ENCODE measurements around the gene IFI27L1. TPM values are rescaled to one million over a fixed set of nuclear protein-coding genes. Genes with fewer than 3 reads are reported as not detected.

IFI27L1 gene
- polyA plus RNA-seq, 2 donors: 11.2 to 29.8 TPM

DNA sequence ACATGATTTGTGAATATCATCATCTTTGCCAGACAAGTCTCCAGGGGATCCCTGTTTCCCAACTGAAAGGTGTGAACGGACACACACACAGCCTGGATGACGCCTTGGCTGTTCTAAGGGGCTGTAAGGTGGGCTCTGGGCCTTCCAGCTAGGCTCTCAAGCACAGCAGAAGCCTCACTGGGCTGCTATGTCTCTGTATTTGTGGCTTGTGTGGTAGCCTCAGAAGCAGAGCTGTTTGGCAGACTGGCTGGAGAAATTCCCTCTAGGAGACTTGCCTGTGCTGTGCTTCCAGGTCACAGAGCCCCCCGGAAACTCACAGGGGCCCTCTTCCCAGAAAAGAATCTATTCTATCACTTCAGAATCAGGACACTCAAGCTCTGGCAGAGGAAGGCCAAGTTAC, 33.5 kb upstream of the IFI27L1 start:
- H3K27ac ChIP-seq (ENCODE audit: low read depth in 2 of 2, low read length in 1 of 2): no peak overlapping the region
- H3K9me3 ChIP-seq (ENCODE audit: control insufficient read depth in 2 of 2, insufficient read depth in 1 of 2, low read depth in 1 of 2, low read length in 1 of 2): no peaks in the 10 kb centered on the region
- H3K27me3 ChIP-seq (ENCODE audit: control insufficient read depth in 1 of 2, insufficient read depth in 2 of 2, low read length in 2 of 2): no peaks in the 10 kb centered on the region
- peaks cover 23 to 57% of the 10 kb centered on the region in 2 donors for H3K36me3 ChIP-seq (ENCODE audit: control insufficient read depth in 2 of 2, insufficient read depth in 2 of 2, low read length in 1 of 2)
- no peak overlapping the region for H3K4me3 ChIP-seq (ENCODE audit: low read depth in 1 of 2, low read length in 2 of 2)
- peaks cover 0 to 3% of the 10 kb centered on the region in 2 donors for H3K4me1 ChIP-seq (ENCODE audit: control insufficient read depth in 2 of 2, insufficient read depth in 2 of 2, low read length in 1 of 2)
- 90 to 93% methylated on average over 3 of the region's 3 CpGs for WGBS, 2 donors

DNA sequence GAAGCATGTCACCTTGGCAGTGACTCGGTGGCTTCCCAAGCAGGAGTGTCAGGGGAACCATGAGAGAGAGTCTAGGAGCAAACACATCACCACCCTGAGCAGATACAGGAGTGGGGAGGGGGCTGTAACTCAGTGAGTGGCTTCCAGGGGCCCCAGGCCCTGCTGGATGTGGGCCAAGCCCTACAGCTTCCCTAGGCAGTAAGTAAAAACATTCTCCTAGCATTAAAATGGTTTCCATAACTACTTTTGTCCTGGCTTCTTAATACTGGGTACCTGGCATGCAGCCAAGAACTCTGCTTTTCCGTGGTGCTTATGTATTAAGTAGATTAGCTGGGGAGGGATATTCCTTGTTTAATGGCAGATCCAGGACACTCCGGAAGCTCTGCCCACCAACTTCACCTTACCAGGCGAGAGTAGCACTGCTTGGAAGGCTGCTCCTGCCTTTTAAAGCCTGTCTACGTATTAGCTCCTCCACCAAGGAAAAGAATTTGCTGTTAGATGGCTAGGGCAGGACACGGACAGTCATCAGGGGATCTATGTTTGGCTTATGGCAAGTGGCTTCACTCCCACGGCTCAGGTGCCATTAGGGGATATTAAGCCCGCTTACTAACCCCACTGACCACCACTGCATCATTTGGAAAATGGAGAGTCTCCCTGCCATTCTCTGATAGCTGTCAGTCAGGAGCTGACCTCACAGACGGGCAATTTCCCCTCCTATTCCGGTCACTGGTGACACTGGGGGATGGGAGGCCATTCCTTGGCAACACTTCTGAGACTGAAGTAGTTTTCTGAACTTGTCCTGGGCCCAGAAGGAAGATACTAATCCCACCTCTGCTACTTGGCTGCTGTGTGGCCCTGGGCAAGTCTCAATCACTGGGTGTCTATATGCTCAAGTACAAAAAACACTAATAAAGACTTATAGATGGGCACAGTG, 32.2 kb upstream of the IFI27L1 start:
- no peak overlapping the region for H3K4me3 ChIP-seq (ENCODE audit: low read depth in 1 of 2, low read length in 2 of 2)
- peaks cover 32 to 56% of the 10 kb centered on the region in 2 donors for H3K36me3 ChIP-seq (ENCODE audit: control insufficient read depth in 2 of 2, insufficient read depth in 2 of 2, low read length in 1 of 2)
- no peak overlapping the region for H3K27ac ChIP-seq (ENCODE audit: low read depth in 2 of 2, low read length in 1 of 2)
- no peaks in the 10 kb centered on the region for H3K4me1 ChIP-seq (ENCODE audit: control insufficient read depth in 2 of 2, insufficient read depth in 2 of 2, low read length in 1 of 2)
- no peaks in the 10 kb centered on the region for H3K9me3 ChIP-seq (ENCODE audit: control insufficient read depth in 2 of 2, insufficient read depth in 1 of 2, low read depth in 1 of 2, low read length in 1 of 2)
- H3K27me3 ChIP-seq (ENCODE audit: control insufficient read depth in 1 of 2, insufficient read depth in 2 of 2, low read length in 2 of 2): no peaks in the 10 kb centered on the region
- WGBS, 2 donors: 74 to 80% methylated on average over 10 of the region's 10 CpGs

DNA sequence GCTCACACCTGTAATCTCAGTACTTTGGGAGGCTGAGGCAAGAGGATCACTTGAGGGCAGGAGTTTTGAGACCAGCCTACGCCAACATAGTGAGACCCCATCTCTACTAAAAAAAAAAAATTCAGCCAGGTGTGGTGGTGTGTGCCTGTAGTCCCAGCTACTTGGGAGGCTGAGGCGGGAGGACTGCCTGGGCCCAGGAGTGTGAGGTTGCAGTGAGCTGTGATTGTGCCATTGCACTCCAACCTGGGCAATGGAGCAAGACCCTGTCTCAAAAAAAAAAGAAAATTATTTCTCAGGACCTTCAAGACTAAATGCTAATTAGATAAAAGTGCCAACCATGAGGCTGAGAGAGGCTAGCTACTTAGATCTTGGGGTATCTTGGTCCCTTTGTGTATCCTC, 31.5 kb upstream of the IFI27L1 start:
- Histone ChIP-seq H3K4me1 (ENCODE audit: control insufficient read depth in 2 of 2, insufficient read depth in 2 of 2, low read length in 1 of 2) (no peaks in the 10 kb centered on the region), H3K36me3 (ENCODE audit: control insufficient read depth in 2 of 2, insufficient read depth in 2 of 2, low read length in 1 of 2) (peaks cover 39 to 55% of the 10 kb centered on the region in 2 donors), H3K27me3 (ENCODE audit: control insufficient read depth in 1 of 2, insufficient read depth in 2 of 2, low read length in 2 of 2) (no peaks in the 10 kb centered on the region), H3K27ac (ENCODE audit: low read depth in 2 of 2, low read length in 1 of 2) (no peak overlapping the region), H3K9me3 (ENCODE audit: control insufficient read depth in 2 of 2, insufficient read depth in 1 of 2, low read depth in 1 of 2, low read length in 1 of 2) (no peaks in the 10 kb centered on the region), H3K4me3 (ENCODE audit: low read depth in 1 of 2, low read length in 2 of 2) (no peak overlapping the region)
- WGBS, 2 donors: 84 to 90% methylated on average over 2 of the region's 2 CpGs

DNA sequence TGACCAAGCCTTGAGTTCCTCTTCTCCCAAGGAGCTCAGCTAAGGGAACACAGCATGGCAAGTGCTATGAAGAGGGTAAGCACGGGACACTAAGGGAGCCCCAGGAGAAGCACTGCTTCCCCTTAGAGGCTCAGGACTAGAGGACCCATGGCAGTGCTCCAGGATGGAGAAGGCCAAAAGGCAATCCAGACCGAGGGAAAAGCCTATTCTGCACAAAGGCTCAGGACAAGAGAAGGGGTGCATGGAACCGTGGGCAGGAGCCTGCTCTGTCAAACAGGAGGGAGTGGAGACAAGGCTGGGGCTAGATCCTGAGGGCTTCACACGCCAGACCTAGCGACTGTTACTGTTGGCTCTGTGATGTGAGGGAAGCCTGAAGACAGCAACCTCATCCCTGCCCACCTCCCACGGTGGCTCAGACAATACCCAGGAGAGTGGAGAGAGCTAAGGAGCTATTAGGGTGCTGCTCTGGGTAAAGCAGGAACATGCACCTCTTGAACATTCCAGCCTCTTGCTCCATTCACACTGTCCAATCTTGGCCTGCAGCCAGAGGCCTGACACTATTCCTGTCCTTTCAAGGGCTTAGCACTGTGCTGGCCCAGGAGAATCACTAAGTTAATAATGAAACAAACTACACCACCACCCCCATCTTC, 30.8 kb upstream of the IFI27L1 start:
- H3K4me1 ChIP-seq (ENCODE audit: control insufficient read depth in 2 of 2, insufficient read depth in 2 of 2, low read length in 1 of 2): no peaks in the 10 kb centered on the region
- H3K9me3 ChIP-seq (ENCODE audit: control insufficient read depth in 2 of 2, insufficient read depth in 1 of 2, low read depth in 1 of 2, low read length in 1 of 2): no peaks in the 10 kb centered on the region
- peaks cover 39 to 60% of the 10 kb centered on the region in 2 donors for H3K36me3 ChIP-seq (ENCODE audit: control insufficient read depth in 2 of 2, insufficient read depth in 2 of 2, low read length in 1 of 2)
- WGBS, 2 donors: 88 to 89% methylated on average over 6 of the region's 6 CpGs
- H3K27me3 ChIP-seq (ENCODE audit: control insufficient read depth in 1 of 2, insufficient read depth in 2 of 2, low read length in 2 of 2): no peaks in the 10 kb centered on the region
- H3K4me3 ChIP-seq (ENCODE audit: low read depth in 1 of 2, low read length in 2 of 2): no peak overlapping the region
- no peak overlapping the region for H3K27ac ChIP-seq (ENCODE audit: low read depth in 2 of 2, low read length in 1 of 2)

DNA sequence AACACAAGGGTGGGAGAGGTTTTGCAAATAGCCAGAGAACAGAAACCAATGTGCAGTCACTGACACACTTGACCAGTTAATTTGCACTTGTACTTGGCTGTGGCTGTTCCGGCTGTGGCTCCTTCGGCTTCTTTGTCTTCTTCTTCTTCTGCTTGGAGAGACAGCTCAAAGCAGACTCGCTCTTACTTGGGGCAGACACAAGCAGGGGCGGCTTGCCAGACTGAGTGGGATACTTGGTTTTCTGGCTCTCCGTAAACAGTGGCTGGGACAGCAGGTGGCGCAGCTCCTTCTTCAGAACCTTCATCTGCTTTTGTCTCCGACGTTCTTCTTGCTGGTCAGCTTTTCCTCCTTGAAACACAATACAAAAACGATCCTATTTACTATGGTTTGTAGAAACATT, 30.0 kb upstream of the IFI27L1 start:
- no peaks in the 10 kb centered on the region for H3K27me3 ChIP-seq (ENCODE audit: control insufficient read depth in 1 of 2, insufficient read depth in 2 of 2, low read length in 2 of 2)
- no peak overlapping the region for H3K27ac ChIP-seq (ENCODE audit: low read depth in 2 of 2, low read length in 1 of 2)
- H3K4me1 ChIP-seq (ENCODE audit: control insufficient read depth in 2 of 2, insufficient read depth in 2 of 2, low read length in 1 of 2): no peaks in the 10 kb centered on the region
- H3K4me3 ChIP-seq (ENCODE audit: low read depth in 1 of 2, low read length in 2 of 2): no peak overlapping the region
- H3K36me3 ChIP-seq (ENCODE audit: control insufficient read depth in 2 of 2, insufficient read depth in 2 of 2, low read length in 1 of 2): peaks cover 40 to 55% of the 10 kb centered on the region in 2 donors
- whole genome bisulfite sequencing, 2 donors: 53 to 57% methylated on average over 9 of the region's 9 CpGs
- H3K9me3 ChIP-seq (ENCODE audit: control insufficient read depth in 2 of 2, insufficient read depth in 1 of 2, low read depth in 1 of 2, low read length in 1 of 2): no peaks in the 10 kb centered on the region

DNA sequence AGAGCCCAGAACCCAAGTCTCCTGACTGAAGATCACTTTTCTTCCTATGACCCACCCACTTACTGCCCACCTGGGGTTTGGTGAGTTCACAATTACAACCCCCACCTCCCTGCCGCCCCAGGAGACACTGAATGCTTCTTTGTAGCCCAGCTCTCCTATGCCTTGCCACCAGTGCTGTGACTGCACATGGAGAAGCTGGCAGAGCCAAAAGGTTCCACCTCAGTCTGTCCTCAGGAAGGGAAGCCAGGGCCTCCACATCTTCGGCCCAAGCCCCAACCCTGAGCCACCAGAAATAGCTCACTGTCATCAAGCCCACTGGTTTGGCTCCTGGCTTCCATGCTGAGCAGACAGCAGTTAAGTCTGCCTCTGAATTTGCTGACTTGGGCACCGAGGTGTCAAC, 29.3 kb upstream of the IFI27L1 start:
- Histone ChIP-seq H3K27ac (ENCODE audit: low read depth in 2 of 2, low read length in 1 of 2) (no peak overlapping the region), H3K36me3 (ENCODE audit: control insufficient read depth in 2 of 2, insufficient read depth in 2 of 2, low read length in 1 of 2) (peaks cover 41 to 56% of the 10 kb centered on the region in 2 donors), H3K4me1 (ENCODE audit: control insufficient read depth in 2 of 2, insufficient read depth in 2 of 2, low read length in 1 of 2) (no peaks in the 10 kb centered on the region), H3K9me3 (ENCODE audit: control insufficient read depth in 2 of 2, insufficient read depth in 1 of 2, low read depth in 1 of 2, low read length in 1 of 2) (no peaks in the 10 kb centered on the region), H3K27me3 (ENCODE audit: control insufficient read depth in 1 of 2, insufficient read depth in 2 of 2, low read length in 2 of 2) (no peaks in the 10 kb centered on the region), H3K4me3 (ENCODE audit: low read depth in 1 of 2, low read length in 2 of 2) (no peak overlapping the region)
- WGBS, 2 donors: 81 to 83% methylated on average over 3 of the region's 3 CpGs

DNA sequence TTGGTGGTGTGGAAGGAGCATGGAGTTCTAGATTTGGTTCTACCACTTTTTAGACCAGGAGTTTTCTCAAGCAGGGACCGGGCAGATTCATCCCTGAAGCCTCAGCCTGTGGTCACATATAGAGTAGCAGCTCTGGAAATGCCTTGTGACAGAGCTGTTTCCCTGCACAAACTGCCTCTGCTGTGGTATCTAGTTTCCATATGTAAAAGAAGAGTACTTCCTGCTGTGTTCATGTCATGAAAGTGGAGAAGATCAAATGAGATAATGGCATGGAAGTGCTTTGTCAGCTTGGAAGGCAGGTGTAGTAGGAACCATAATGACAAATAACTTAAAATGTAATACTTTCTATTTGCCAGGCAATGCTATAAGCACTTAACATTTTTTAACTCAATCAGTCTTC, 28.9 kb upstream of the IFI27L1 start:
- peaks cover 37 to 53% of the 10 kb centered on the region in 2 donors for H3K36me3 ChIP-seq (ENCODE audit: control insufficient read depth in 2 of 2, insufficient read depth in 2 of 2, low read length in 1 of 2)
- WGBS, 2 donors: 86 to 97% methylated on average over 1 of the region's 1 CpG
- H3K4me3 ChIP-seq (ENCODE audit: low read depth in 1 of 2, low read length in 2 of 2): no peak overlapping the region
- H3K27ac ChIP-seq (ENCODE audit: low read depth in 2 of 2, low read length in 1 of 2): no peak overlapping the region
- H3K4me1 ChIP-seq (ENCODE audit: control insufficient read depth in 2 of 2, insufficient read depth in 2 of 2, low read length in 1 of 2): no peaks in the 10 kb centered on the region
- H3K27me3 ChIP-seq (ENCODE audit: control insufficient read depth in 1 of 2, insufficient read depth in 2 of 2, low read length in 2 of 2): no peaks in the 10 kb centered on the region
- no peaks in the 10 kb centered on the region for H3K9me3 ChIP-seq (ENCODE audit: control insufficient read depth in 2 of 2, insufficient read depth in 1 of 2, low read depth in 1 of 2, low read length in 1 of 2)

DNA sequence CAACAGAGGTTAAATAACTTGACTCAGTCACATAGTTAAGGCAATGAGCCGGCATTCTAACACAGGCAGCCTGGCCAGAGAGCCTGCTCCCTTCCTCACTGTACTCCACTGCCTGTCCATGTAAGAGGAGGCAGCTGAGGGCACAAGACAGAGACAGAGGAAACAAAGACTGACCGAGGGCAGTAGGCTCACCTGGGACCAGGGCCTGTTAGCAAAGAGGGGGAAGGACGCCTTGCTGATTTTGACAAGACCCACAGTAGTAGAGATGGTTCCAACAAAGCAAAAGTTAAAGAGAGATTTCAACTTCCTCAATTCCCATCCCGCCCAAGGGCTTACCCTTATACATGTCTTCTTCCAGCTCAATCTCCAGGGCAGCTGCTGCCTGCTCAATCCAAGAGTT, 28.4 kb upstream of the IFI27L1 start:
- Histone ChIP-seq H3K4me1 (ENCODE audit: control insufficient read depth in 2 of 2, insufficient read depth in 2 of 2, low read length in 1 of 2) (no peaks in the 10 kb centered on the region), H3K27ac (ENCODE audit: low read depth in 2 of 2, low read length in 1 of 2) (no peak overlapping the region), H3K9me3 (ENCODE audit: control insufficient read depth in 2 of 2, insufficient read depth in 1 of 2, low read depth in 1 of 2, low read length in 1 of 2) (no peaks in the 10 kb centered on the region), H3K27me3 (ENCODE audit: control insufficient read depth in 1 of 2, insufficient read depth in 2 of 2, low read length in 2 of 2) (no peaks in the 10 kb centered on the region), H3K36me3 (ENCODE audit: control insufficient read depth in 2 of 2, insufficient read depth in 2 of 2, low read length in 1 of 2) (peaks cover 36 to 50% of the 10 kb centered on the region in 2 donors), H3K4me3 (ENCODE audit: low read depth in 1 of 2, low read length in 2 of 2) (no peak overlapping the region)
- WGBS, 2 donors: 91 to 93% methylated on average over 4 of the region's 4 CpGs

DNA sequence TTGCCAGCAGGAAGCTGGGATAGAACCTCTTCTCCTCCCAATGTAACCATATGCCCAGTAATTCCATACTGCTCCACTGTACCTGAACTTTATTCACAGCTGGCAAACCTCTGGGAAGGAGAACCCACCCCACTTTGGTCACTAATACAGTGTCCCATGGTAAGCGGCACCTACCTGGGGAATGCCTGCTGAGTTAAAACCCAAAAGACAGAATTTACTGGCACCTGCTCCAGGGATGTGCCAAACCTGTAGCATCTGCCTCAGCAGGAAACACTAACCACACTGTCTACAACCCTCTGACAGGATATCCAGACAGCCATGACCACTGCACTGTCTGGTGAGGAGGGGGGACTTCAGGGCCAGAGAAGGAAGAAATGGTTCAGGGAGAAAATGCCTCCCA, 26.7 kb upstream of the IFI27L1 start:
- no peaks in the 10 kb centered on the region for H3K4me1 ChIP-seq (ENCODE audit: control insufficient read depth in 2 of 2, insufficient read depth in 2 of 2, low read length in 1 of 2)
- no peaks in the 10 kb centered on the region for H3K9me3 ChIP-seq (ENCODE audit: control insufficient read depth in 2 of 2, insufficient read depth in 1 of 2, low read depth in 1 of 2, low read length in 1 of 2)
- H3K36me3 ChIP-seq (ENCODE audit: control insufficient read depth in 2 of 2, insufficient read depth in 2 of 2, low read length in 1 of 2): peaks cover 32 to 42% of the 10 kb centered on the region in 2 donors
- WGBS, 2 donors: 93 to 97% methylated on average over 1 of the region's 1 CpG
- H3K27ac ChIP-seq (ENCODE audit: low read depth in 2 of 2, low read length in 1 of 2): no peak overlapping the region
- no peak overlapping the region for H3K4me3 ChIP-seq (ENCODE audit: low read depth in 1 of 2, low read length in 2 of 2)
- no peaks in the 10 kb centered on the region for H3K27me3 ChIP-seq (ENCODE audit: control insufficient read depth in 1 of 2, insufficient read depth in 2 of 2, low read length in 2 of 2)
